Loucy (cell line): Measurements from ENCODE around the gene ERICH4.

Experiments used
- EZH2phosphoT487 ChIP-seq: fragments of 200-600 bp; IDR thresholded peaks from 2 replicates; pipeline ENCODE4 v1.6.1; 2018; ENCODE audit warnings: antibody characterized with exemption, mild to moderate bottlenecking, moderate library complexity, borderline replicate concordance
- TF ChIP-seq, protein P1 (sequence below): fragments of 200-600 bp; sonication (generic); conservative IDR thresholded peaks from 2 replicates; pipeline ENCODE4 v1.5.1; 2014; ENCODE audit warnings: mild to moderate bottlenecking, antibody characterized with exemption, low read length

DNA sequence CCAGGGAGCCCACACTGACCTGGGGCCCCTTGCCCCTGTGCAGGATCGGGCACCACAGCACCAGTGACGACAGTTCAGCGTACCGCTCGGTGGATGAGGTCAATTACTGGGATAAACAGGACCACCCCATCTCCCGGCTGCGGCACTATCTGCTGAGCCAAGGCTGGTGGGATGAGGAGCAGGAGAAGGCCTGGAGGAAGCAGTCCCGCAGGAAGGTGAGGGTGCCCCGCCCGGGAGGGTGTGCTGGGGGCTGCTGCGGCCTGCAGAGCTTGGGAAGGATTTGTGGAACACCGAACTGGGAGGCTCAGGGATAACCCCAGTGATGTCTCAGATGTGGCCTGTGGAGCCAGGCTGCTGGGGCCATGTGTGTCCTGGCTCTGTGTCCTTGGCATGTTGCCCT is 20.0 kb upstream of the ERICH4 start:
- TF ChIP-seq, protein P1, sequence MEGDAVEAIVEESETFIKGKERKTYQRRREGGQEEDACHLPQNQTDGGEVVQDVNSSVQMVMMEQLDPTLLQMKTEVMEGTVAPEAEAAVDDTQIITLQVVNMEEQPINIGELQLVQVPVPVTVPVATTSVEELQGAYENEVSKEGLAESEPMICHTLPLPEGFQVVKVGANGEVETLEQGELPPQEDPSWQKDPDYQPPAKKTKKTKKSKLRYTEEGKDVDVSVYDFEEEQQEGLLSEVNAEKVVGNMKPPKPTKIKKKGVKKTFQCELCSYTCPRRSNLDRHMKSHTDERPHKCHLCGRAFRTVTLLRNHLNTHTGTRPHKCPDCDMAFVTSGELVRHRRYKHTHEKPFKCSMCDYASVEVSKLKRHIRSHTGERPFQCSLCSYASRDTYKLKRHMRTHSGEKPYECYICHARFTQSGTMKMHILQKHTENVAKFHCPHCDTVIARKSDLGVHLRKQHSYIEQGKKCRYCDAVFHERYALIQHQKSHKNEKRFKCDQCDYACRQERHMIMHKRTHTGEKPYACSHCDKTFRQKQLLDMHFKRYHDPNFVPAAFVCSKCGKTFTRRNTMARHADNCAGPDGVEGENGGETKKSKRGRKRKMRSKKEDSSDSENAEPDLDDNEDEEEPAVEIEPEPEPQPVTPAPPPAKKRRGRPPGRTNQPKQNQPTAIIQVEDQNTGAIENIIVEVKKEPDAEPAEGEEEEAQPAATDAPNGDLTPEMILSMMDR, result no peak
- no peak for TF ChIP-seq EZH2phosphoT487
